HUES64 (cell line): ENCODE measurements around the gene ZIC1.
A peak's percentile ranks its signal among the peaks of the same experiment; 100 is the strongest.

Experiments used
- H3K27ac ChIP-seq: 2 replicates; pipeline ENCODE4 v1.7.0; 2013; ENCODE audit warnings: low read depth, low read length, inconsistent platforms
- H3K27me3 ChIP-seq: 2 replicates; pipeline ENCODE4 v1.6.1; 2013; ENCODE audit warnings: mild to moderate bottlenecking, low read length; ENCODE audit not compliant: insufficient read depth
- H3K36me3 ChIP-seq: 2 replicates; pipeline ENCODE4 v1.6.1; 2013; ENCODE audit warnings: mild to moderate bottlenecking, low read length; ENCODE audit not compliant: insufficient read depth
- H3K4me1 ChIP-seq: 2 replicates; pipeline ENCODE4 v1.6.1; 2013; ENCODE audit warnings: mild to moderate bottlenecking, low read length, moderate library complexity; ENCODE audit not compliant: insufficient read depth
- H3K4me3 ChIP-seq: 2 replicates; pipeline ENCODE4 v1.5.1; 2013; ENCODE audit warnings: mild to moderate bottlenecking, low read length, moderate library complexity
- H3K9ac ChIP-seq: 2 replicates; pipeline ENCODE4 v1.6.1; 2013; ENCODE audit warnings: mild to moderate bottlenecking, low read depth, low read length
- H3K9me3 ChIP-seq: 2 replicates; pipeline ENCODE4 v1.6.1; 2013; ENCODE audit warnings: low read depth, low read length; ENCODE audit not compliant: insufficient read depth
- WGBS: fragments of 150-250, 120-280 bp; methylation state at CpG from one replicate; pipeline ENCODE4 v1.1.7; 2013; ENCODE audit warnings: missing lambda C conversion rate; 5-methylcytosine and 5-hydroxymethylcytosine counted together

The ZIC1 gene

GRCh38 chr3:147413686-147414389 is 4.7 kb downstream of the ZIC1 start:
- no peak overlapping the region for H3K27ac ChIP-seq
- peaks cover 52% of the 10 kb centered on the region for H3K4me1 ChIP-seq
- 1% methylated on average over 14 of the region's 24 CpGs for WGBS
- no peaks in the 10 kb centered on the region for H3K36me3 ChIP-seq
- peak overlapping the region; percentile 55 for H3K4me3 ChIP-seq
- no peaks in the 10 kb centered on the region for H3K9me3 ChIP-seq
- H3K9ac ChIP-seq = 0 out of 2 replicates have a peak overlapping the region, but pooled peaks have one; percentile 18
- peaks cover 100% of the 10 kb centered on the region for H3K27me3 ChIP-seq

GRCh38 chr3:147414390-147415138 is 5.4 kb downstream of the ZIC1 start:
- H3K9me3 ChIP-seq = no peaks in the 10 kb centered on the region
- H3K4me3 ChIP-seq = 0 out of 2 replicates have a peak overlapping the region, but pooled peaks have one; percentile 10
- peaks cover 100% of the 10 kb centered on the region for H3K27me3 ChIP-seq
- 6% methylated on average over 13 of the region's 18 CpGs for WGBS
- no peak overlapping the region for H3K27ac ChIP-seq
- peaks cover 53% of the 10 kb centered on the region for H3K4me1 ChIP-seq
- H3K36me3 ChIP-seq = no peaks in the 10 kb centered on the region
- no peak overlapping the region for H3K9ac ChIP-seq

- no peaks in the 10 kb centered on the region for H3K36me3 ChIP-seq
- no peak overlapping the region for H3K9ac ChIP-seq
- peaks cover 100% of the 10 kb centered on the region for H3K27me3 ChIP-seq
- peaks cover 60% of the 10 kb centered on the region for H3K4me1 ChIP-seq
- H3K27ac ChIP-seq = no peak overlapping the region
- no peaks in the 10 kb centered on the region for H3K9me3 ChIP-seq
- H3K4me3 ChIP-seq = no peak overlapping the region
- WGBS = 4% methylated on average over 5 of the region's 6 CpGs
Measured at GRCh38 chr3:147415286-147415685, 6.1 kb downstream of the ZIC1 start.

- H3K4me3 ChIP-seq = no peak overlapping the region
- peaks cover 66% of the 10 kb centered on the region for H3K4me1 ChIP-seq
- 3% methylated on average over 2 of the region's 2 CpGs for WGBS
- no peak overlapping the region for H3K27ac ChIP-seq
- H3K9me3 ChIP-seq = no peaks in the 10 kb centered on the region
- no peak overlapping the region for H3K9ac ChIP-seq
- peaks cover 100% of the 10 kb centered on the region for H3K27me3 ChIP-seq
- H3K36me3 ChIP-seq = no peaks in the 10 kb centered on the region
Measured at GRCh38 chr3:147415874-147416273, 6.7 kb downstream of the ZIC1 start.

- no peaks in the 10 kb centered on the region for H3K9me3 ChIP-seq
- no peak overlapping the region for H3K4me3 ChIP-seq
- no peaks in the 10 kb centered on the region for H3K36me3 ChIP-seq
- WGBS = 0% methylated on average over 1 of the region's 1 CpG
- H3K27me3 ChIP-seq = peaks cover 100% of the 10 kb centered on the region
- no peak overlapping the region for H3K27ac ChIP-seq
- H3K4me1 ChIP-seq = peaks cover 59% of the 10 kb centered on the region
- H3K9ac ChIP-seq = no peak overlapping the region
Measured at GRCh38 chr3:147416931-147417330, 7.8 kb downstream of the ZIC1 start.

GRCh38 chr3:147417551-147418295 is 8.6 kb downstream of the ZIC1 start:
- WGBS = 41% methylated on average over 7 of the region's 7 CpGs
- Histone ChIP-seq H3K4me1 (peaks cover 57% of the 10 kb centered on the region), H3K27me3 (peaks cover 100% of the 10 kb centered on the region), H3K27ac (no peak overlapping the region), H3K9ac (no peak overlapping the region), H3K9me3 (no peaks in the 10 kb centered on the region), H3K4me3 (no peak overlapping the region), H3K36me3 (no peaks in the 10 kb centered on the region)

GRCh38 chr3:147418371-147418781 is 9.2 kb downstream of the ZIC1 start:
- Histone ChIP-seq H3K4me3 (peak overlapping the region; percentile 58), H3K4me1 (peaks cover 56% of the 10 kb centered on the region), H3K27ac (no peak overlapping the region), H3K9me3 (no peaks in the 10 kb centered on the region), H3K9ac (no peak overlapping the region), H3K36me3 (no peaks in the 10 kb centered on the region), H3K27me3 (peaks cover 100% of the 10 kb centered on the region)
- WGBS = 22% methylated on average over 4 of the region's 4 CpGs

GRCh38 chr3:147418808-147419701 is 9.9 kb downstream of the ZIC1 start:
- WGBS = under 1% methylated on average over 53 of the region's 54 CpGs
- Histone ChIP-seq H3K27me3 (peaks cover 100% of the 10 kb centered on the region), H3K9ac (no peak overlapping the region), H3K27ac (no peak overlapping the region), H3K36me3 (no peaks in the 10 kb centered on the region), H3K9me3 (no peaks in the 10 kb centered on the region), H3K4me1 (peaks cover 53% of the 10 kb centered on the region), H3K4me3 (peak overlapping the region; percentile 58)

GRCh38 chr3:147419781-147420224 is 10.6 kb downstream of the ZIC1 start:
- H3K9me3 ChIP-seq = no peaks in the 10 kb centered on the region
- no peak overlapping the region for H3K27ac ChIP-seq
- H3K27me3 ChIP-seq = peaks cover 100% of the 10 kb centered on the region
- 4% methylated on average over 10 of the region's 10 CpGs for WGBS
- H3K9ac ChIP-seq = no peak overlapping the region
- peak overlapping the region; percentile 58 for H3K4me3 ChIP-seq
- H3K36me3 ChIP-seq = no peaks in the 10 kb centered on the region
- H3K4me1 ChIP-seq = peaks cover 48% of the 10 kb centered on the region

GRCh38 chr3:147420353-147421183 is 11.4 kb downstream of the ZIC1 start:
- H3K9me3 ChIP-seq = no peaks in the 10 kb centered on the region

More at GRCh38 chr3:147420353-147421183, 11.4 kb downstream of the ZIC1 start:
- Histone ChIP-seq H3K27ac (no peak overlapping the region), H3K36me3 (no peaks in the 10 kb centered on the region), H3K4me1 (peaks cover 47% of the 10 kb centered on the region), H3K9ac (no peak overlapping the region), H3K27me3 (peaks cover 100% of the 10 kb centered on the region), H3K4me3 (peak overlapping the region; percentile 47)
- WGBS = 4% methylated on average over 32 of the region's 32 CpGs
